DND-41 (cell line): ENCODE data around the gene CMPK1.

Experiments
- ATAC-seq: fragments of 200-7000 bp; cut with Tn5 transposase; 3 replicates; pipeline ENCODE4 v1.9.1; 2021; ENCODE audit warnings: low read depth; ENCODE audit not compliant: insufficient read depth
- DNase-seq: peaks from one replicate; pipeline ENCODE4 v3.0.0-alpha.2; 2020
- H2AFZ ChIP-seq: 2 replicates; pipeline ENCODE4 v1.6.0; 2012; ENCODE audit warnings: low read depth, low read length
- H3K27ac ChIP-seq: 2 replicates; pipeline ENCODE4 v1.5.1; 2012; ENCODE audit warnings: low read length, inconsistent platforms
- H3K27me3 ChIP-seq: fragments of 200-600 bp; sonication (generic); 2 replicates; pipeline ENCODE4 v1.6.0; 2012; ENCODE audit warnings: low read length, mild to moderate bottlenecking, inconsistent platforms; ENCODE audit not compliant: insufficient read depth, poor library complexity
- H3K36me3 ChIP-seq: 2 replicates; pipeline ENCODE4 v1.5.1; 2012; ENCODE audit warnings: low read length, inconsistent platforms; ENCODE audit not compliant: insufficient read depth
- H3K4me1 ChIP-seq: 2 replicates; pipeline ENCODE4 v1.5.1; 2012; ENCODE audit warnings: mild to moderate bottlenecking, low read length; ENCODE audit not compliant: insufficient read depth
- H3K4me2 ChIP-seq: 2 replicates; pipeline ENCODE4 v1.6.0; 2012; ENCODE audit warnings: mild to moderate bottlenecking, moderate library complexity, low read length, inconsistent platforms; ENCODE audit not compliant: insufficient read depth
- H3K4me3 ChIP-seq, 2 experiments: fragments of 200-600 bp in 1 of 2; shearing (Covaris generic) in 1 of 2; 2 replicates each; pipeline ENCODE4 v1.5.1; 2012 to 2016; ENCODE audit warnings: inconsistent platforms in 2 of 2, low read length in 2 of 2, mild to moderate bottlenecking in 2 of 2, low read depth in 1 of 2, moderate library complexity in 1 of 2
- H3K79me2 ChIP-seq: 2 replicates; pipeline ENCODE4 v1.6.0; 2012; ENCODE audit warnings: low read length, inconsistent platforms; ENCODE audit not compliant: insufficient read depth
- H3K9ac ChIP-seq: 2 replicates; pipeline ENCODE4 v1.6.0; 2012; ENCODE audit warnings: low read depth, mild to moderate bottlenecking, inconsistent platforms, low read length, moderate library complexity
- H3K9me3 ChIP-seq: 2 replicates; pipeline ENCODE4 v1.5.1; 2012; ENCODE audit warnings: low read length, moderate library complexity, mild to moderate bottlenecking, inconsistent platforms; ENCODE audit not compliant: insufficient read depth, severe bottlenecking
- H4K20me1 ChIP-seq: 2 replicates; pipeline ENCODE4 v1.6.0; 2012; ENCODE audit warnings: low read length; ENCODE audit not compliant: insufficient read depth
- CTCF ChIP-seq: IDR thresholded peaks from 2 replicates; pipeline ENCODE4 v1.5.1; 2012; ENCODE audit warnings: borderline replicate concordance, low read length, moderate library complexity, mild to moderate bottlenecking; ENCODE audit not compliant: poor library complexity, severe bottlenecking; ENCODE audit errors: extremely low read depth
- EZH2 ChIP-seq: IDR thresholded peaks from 3 replicates; pipeline ENCODE4 v1.6.1; 2012; ENCODE audit warnings: borderline replicate concordance, low read depth, mild to moderate bottlenecking, moderate library complexity, low read length, inconsistent platforms; ENCODE audit not compliant: severe bottlenecking

Gene CMPK1

GRCh38 chr1:47367651-47368050 lies 34.1 kb downstream of the CMPK1 start:
- Histone ChIP-seq H3K4me1 (peaks cover 8% of the 10 kb centered on the region), H3K27me3 (no peaks in the 10 kb centered on the region), H3K9ac (no peak overlapping the region), H4K20me1 (peaks cover 15% of the 10 kb centered on the region; the same call in 1 of the 2 replicates), H3K79me2 (peaks cover 34% of the 10 kb centered on the region), H3K36me3 (peaks cover 44% of the 10 kb centered on the region), H2AFZ (no peak overlapping the region), H3K9me3 (no peaks in the 10 kb centered on the region), H3K4me3 (no peak overlapping the region), H3K4me2 (no peak overlapping the region), H3K27ac (no peak overlapping the region)
- no peak for DNase-seq
- ATAC-seq, result no peak
- no peak for TF ChIP-seq CTCF
- no peak for TF ChIP-seq EZH2

GRCh38 chr1:47371016-47371517 lies 37.5 kb downstream of the CMPK1 start:
- Histone ChIP-seq H3K36me3 (peaks cover 65% of the 10 kb centered on the region), H3K4me1 (no peaks in the 10 kb centered on the region), H3K9me3 (no peaks in the 10 kb centered on the region), H3K79me2 (peaks cover 12% of the 10 kb centered on the region), H3K27ac (no peak overlapping the region), H3K4me2 (no peak overlapping the region), H3K9ac (no peak overlapping the region), H2AFZ (no peak overlapping the region), H4K20me1 (no peaks in the 10 kb centered on the region; the same call in 1 of the 2 replicates), H3K4me3 (no peak overlapping the region), H3K27me3 (no peaks in the 10 kb centered on the region)
- DNase-seq (no peak), ATAC-seq (no peak)
- TF ChIP-seq EZH2 (no peak), CTCF (no peak)

- Histone ChIP-seq H4K20me1 (no peaks in the 10 kb centered on the region), H2AFZ (no peak overlapping the region), H3K9me3 (no peaks in the 10 kb centered on the region), H3K4me3 (no peak overlapping the region), H3K36me3 (peaks cover 74% of the 10 kb centered on the region), H3K27ac (no peak overlapping the region), H3K79me2 (no peaks in the 10 kb centered on the region), H3K27me3 (no peaks in the 10 kb centered on the region), H3K9ac (no peak overlapping the region), H3K4me2 (no peak overlapping the region), H3K4me1 (no peaks in the 10 kb centered on the region)
- ATAC-seq, result no peak
- no peak for TF ChIP-seq CTCF
- TF ChIP-seq EZH2, result no peak
- DNase-seq, result no peak
These were observed 40.9 kb downstream of the CMPK1 start for GRCh38 chr1:47374501-47374900.

GRCh38 chr1:47378147-47378546 lies 44.6 kb downstream of the CMPK1 start:
- Histone ChIP-seq H3K4me1 (no peaks in the 10 kb centered on the region), H3K27ac (no peak overlapping the region), H3K9me3 (no peaks in the 10 kb centered on the region), H2AFZ (no peak overlapping the region), H3K79me2 (no peaks in the 10 kb centered on the region), H3K9ac (no peak overlapping the region), H3K36me3 (peaks cover 68% of the 10 kb centered on the region), H3K4me3 (no peak overlapping the region), H3K4me2 (no peak overlapping the region), H3K27me3 (no peaks in the 10 kb centered on the region), H4K20me1 (no peaks in the 10 kb centered on the region)
- no peak for ATAC-seq
- DNase-seq, result no peak
- TF ChIP-seq EZH2, result no peak
